EH (cell line): ENCODE measurements around the gene SLC39A11.
"Not testable (repeated sequence)": the region's sequence is repeated elsewhere in the genome, so short reads cannot be mapped to it uniquely, and the experiment has no call there.

Experiments
- DNase-seq: peaks from one replicate; pipeline ENCODE4 v3.0.0-alpha.2; 2015; ENCODE audit warnings: low read depth

The SLC39A11 gene

GRCh38 chr17:72832306-72832705, 260.2 kb downstream of the SLC39A11 start:
- DNase-seq = no peak

GRCh38 chr17:72829883-72830282, 262.6 kb downstream of the SLC39A11 start:
- DNase-seq = no peak

GRCh38 chr17:72826602-72827001, 265.9 kb downstream of the SLC39A11 start:
- peak; percentile 33 for DNase-seq

GRCh38 chr17:72826059-72826458, 266.4 kb downstream of the SLC39A11 start:
- not testable (repeated sequence) for DNase-seq

GRCh38 chr17:72825218-72825617, 267.3 kb downstream of the SLC39A11 start:
- no peak for DNase-seq

GRCh38 chr17:72824267-72824666, 268.2 kb downstream of the SLC39A11 start:
- DNase-seq = not testable (repeated sequence)

GRCh38 chr17:72822358-72823023, 270.0 kb downstream of the SLC39A11 start:
- DNase-seq = no peak

- DNase-seq = no peak
Measured at GRCh38 chr17:72816406-72816805, 276.1 kb downstream of the SLC39A11 start.

GRCh38 chr17:72813481-72813880, 279.0 kb downstream of the SLC39A11 start:
- DNase-seq = no peak

GRCh38 chr17:72812823-72813222, 279.7 kb downstream of the SLC39A11 start:
- peak; percentile 48 for DNase-seq

- DNase-seq = no peak
Measured at GRCh38 chr17:72811976-72812687, 280.4 kb downstream of the SLC39A11 start.

GRCh38 chr17:72810991-72811508, 281.4 kb downstream of the SLC39A11 start:
- no peak for DNase-seq

- no peak for DNase-seq
Measured at GRCh38 chr17:72806011-72806410, 286.5 kb downstream of the SLC39A11 start.

- peak; percentile 27 for DNase-seq
Measured at GRCh38 chr17:72804949-72805707, 287.4 kb downstream of the SLC39A11 start.

- DNase-seq = no peak
Measured at GRCh38 chr17:72802726-72803125, 289.8 kb downstream of the SLC39A11 start.

GRCh38 chr17:72797142-72797541, 295.3 kb downstream of the SLC39A11 start:
- DNase-seq = no peak

- no peak for DNase-seq
Measured at GRCh38 chr17:72795941-72796340, 296.5 kb downstream of the SLC39A11 start.

- no peak for DNase-seq
Measured at GRCh38 chr17:72794152-72794551, 298.3 kb downstream of the SLC39A11 start.

- DNase-seq = no peak
Measured at GRCh38 chr17:72792771-72793170, 299.7 kb downstream of the SLC39A11 start.

GRCh38 chr17:72790190-72790589, 302.3 kb downstream of the SLC39A11 start:
- no peak for DNase-seq

GRCh38 chr17:72789711-72790110, 302.8 kb downstream of the SLC39A11 start:
- no peak for DNase-seq

- peak; percentile 66 for DNase-seq
Measured at GRCh38 chr17:72788950-72789585, 303.4 kb downstream of the SLC39A11 start.
